ENCODE results near the gene GET4. TPM values are rescaled to one million over a fixed set of nuclear protein-coding genes. Genes with fewer than 3 reads are reported as not detected.
A peak's percentile ranks its signal among the peaks of the same experiment; 100 is the strongest.

The GET4 gene, protein sequence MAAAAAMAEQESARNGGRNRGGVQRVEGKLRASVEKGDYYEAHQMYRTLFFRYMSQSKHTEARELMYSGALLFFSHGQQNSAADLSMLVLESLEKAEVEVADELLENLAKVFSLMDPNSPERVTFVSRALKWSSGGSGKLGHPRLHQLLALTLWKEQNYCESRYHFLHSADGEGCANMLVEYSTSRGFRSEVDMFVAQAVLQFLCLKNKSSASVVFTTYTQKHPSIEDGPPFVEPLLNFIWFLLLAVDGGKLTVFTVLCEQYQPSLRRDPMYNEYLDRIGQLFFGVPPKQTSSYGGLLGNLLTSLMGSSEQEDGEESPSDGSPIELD
- 10 to 100 TPM; 14.7 to 25.0 (median 20.4) TPM for total RNA-seq
- 10 to 100 TPM; 32.8 to 38.6 TPM for polyA plus RNA-seq
- long read RNA-seq, donor 1, full-length matches to known transcripts, result 66 of 82 reads
- long read RNA-seq, donor 1, partial matches to known transcripts, result 9 of 82 reads
- long read RNA-seq, donor 1, other reads (novel, unspliced or antisense), result 7 of 82 reads
- long read RNA-seq, donor 2, full-length matches to known transcripts, result 70 of 80 reads
- long read RNA-seq, donor 2, partial matches to known transcripts, result 6 of 80 reads
- long read RNA-seq, donor 2, other reads (novel, unspliced or antisense), result 4 of 80 reads
- long read RNA-seq, donor 3, full-length matches to known transcripts, result 102 of 114 reads
- long read RNA-seq, donor 3, partial matches to known transcripts, result 0 of 114 reads
- long read RNA-seq, donor 3, other reads (novel, unspliced or antisense), result 12 of 114 reads

DNA sequence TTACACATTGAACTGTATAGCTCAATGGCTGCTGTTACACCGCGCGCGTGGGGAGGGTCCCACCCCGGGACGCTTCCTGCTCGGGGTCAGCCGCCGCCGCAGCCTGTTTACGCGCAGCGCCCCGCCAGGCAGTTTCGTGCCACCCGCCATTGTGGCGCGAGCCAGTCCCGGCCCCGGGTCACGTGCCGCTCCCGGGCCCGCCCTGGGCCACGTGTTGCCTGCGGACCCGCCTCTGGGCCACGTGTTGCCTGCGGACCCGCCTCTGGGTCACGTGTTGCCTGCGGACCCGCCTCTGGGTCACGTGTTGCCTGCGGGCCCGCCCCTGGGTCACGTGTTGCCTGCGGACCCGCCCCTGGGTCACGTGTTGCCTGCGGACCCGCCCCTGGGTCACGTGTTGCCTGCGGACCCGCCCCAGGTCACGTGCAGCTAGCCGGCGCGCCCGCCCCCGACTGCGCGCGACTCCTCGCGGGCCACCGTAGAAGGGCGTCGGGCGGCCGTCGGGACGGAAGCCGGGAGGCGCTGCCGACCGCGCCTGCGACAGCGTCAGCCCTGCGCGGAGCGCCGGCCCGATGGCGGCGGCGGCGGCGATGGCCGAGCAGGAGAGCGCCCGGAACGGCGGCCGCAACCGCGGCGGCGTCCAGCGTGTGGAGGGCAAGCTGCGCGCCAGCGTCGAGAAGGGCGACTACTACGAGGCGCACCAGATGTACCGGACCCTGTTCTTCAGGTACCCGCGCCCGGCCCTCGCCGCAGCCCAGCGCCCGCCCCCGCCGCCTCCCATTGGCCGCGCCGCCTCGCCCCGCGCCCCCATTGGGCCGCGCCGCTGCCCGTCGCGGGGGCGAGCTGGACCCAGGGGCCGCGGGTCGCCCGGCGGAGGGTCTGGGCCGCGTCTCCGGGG lies at the start of gene GET4:
Gene GET4 (plus strand): TSS at position 478 of the 895 bp plus-strand sequence. CDS start 92 bp downstream, at position 570.
- Histone ChIP-seq H3K36me3 (peaks cover 0 to 56% (median 20%) of the 10 kb centered on the region in 9 donors), H3K4me1 (peaks cover 10 to 74% (median 53%) of the 10 kb centered on the region in 9 donors), H3K27ac (peak within 1 kb of the TSS; percentile 55 to 94 (median 90)), H3K9me3 (no peaks in the 10 kb centered on the region), H3K27me3 (no peaks in the 10 kb centered on the region), H3K4me3 (peak within 1 kb of the TSS; percentile 78 to 97 (median 84))
- 0 to 1% methylated on average over 86 to 129 of the region's 129 CpGs for WGBS, 2 donors
- TF ChIP-seq, protein P1, sequence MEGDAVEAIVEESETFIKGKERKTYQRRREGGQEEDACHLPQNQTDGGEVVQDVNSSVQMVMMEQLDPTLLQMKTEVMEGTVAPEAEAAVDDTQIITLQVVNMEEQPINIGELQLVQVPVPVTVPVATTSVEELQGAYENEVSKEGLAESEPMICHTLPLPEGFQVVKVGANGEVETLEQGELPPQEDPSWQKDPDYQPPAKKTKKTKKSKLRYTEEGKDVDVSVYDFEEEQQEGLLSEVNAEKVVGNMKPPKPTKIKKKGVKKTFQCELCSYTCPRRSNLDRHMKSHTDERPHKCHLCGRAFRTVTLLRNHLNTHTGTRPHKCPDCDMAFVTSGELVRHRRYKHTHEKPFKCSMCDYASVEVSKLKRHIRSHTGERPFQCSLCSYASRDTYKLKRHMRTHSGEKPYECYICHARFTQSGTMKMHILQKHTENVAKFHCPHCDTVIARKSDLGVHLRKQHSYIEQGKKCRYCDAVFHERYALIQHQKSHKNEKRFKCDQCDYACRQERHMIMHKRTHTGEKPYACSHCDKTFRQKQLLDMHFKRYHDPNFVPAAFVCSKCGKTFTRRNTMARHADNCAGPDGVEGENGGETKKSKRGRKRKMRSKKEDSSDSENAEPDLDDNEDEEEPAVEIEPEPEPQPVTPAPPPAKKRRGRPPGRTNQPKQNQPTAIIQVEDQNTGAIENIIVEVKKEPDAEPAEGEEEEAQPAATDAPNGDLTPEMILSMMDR (IDR thresholded peaks at IDR 0.05), result peak in 7 of 9 donors; percentile 17 to 61 (median 39)
- DNase-seq (peak; percentile 95 to 97), ATAC-seq (peak; percentile 80 to 89 (median 84))
- intact Hi-C loops (cut with DNase I), result loop anchor here in 2 of 10 donors (2.0 to 10.0 kb wide), 3 partner anchors 52 to 552 kb away; no protein-coding TSS in a partner anchor

DNA sequence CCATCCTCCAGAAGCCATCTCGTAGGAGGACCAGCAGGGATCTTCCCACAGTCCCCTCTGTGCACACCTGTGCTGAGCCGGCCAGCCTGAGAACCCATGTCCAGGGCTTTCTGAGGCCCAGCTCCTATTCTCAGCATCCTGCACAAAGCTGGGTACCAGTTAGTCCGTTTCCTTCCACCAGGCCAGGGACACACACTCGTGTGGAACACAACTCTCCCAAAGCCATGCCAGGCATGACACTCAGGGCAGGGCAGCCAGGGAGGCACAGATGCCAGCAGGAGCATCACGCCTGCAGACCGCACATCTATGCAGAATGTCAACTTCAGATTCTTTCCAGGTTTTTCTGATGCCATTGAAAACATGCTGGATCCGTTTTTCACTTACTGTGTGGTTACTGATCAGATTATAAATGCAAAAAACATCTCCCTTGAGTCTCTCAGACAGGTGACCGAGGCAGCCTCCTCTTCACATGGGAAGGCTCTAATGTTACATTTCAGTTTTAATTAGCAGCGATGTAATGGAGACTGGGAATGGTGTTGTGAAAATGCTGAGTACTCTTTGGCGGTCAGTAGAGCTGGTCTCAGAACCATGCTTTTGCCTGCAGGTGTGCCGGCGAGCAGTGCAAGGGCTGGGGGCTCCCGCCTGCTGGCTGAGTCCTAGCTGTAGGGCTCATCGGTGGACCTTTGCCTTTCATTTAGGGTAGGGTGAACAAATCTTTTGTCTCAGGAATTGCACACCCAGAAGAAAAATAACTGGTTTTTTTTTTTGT lies 47.4 kb upstream of the GET4 start:
- WGBS, 2 donors, result 81 to 84% methylated on average over 14 of the region's 14 CpGs

DNA sequence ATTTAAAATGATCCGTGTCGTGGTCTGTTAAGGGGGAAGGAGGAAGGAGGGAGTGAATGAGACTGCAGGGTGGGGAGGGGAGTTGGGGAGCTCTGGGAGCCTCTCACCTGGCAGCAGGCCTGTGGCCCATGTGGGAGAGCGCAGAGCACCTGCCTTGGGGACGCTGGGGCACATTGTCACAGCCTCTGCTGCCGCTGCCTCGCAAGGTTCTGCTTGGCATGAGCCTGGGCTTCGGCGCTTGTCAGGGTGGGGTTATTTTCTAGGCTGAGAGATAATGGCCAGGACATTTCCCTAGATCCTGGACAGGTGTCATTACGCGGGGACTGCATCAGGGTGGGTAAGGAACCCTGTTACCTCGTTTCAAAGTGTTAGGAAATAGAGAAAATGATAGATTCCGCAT lies 46.3 kb upstream of the GET4 start:
- DNase-seq, result no peak
- Histone ChIP-seq H3K4me1 (peaks cover 38 to 100% (median 79%) of the 10 kb centered on the region in 9 donors), H3K9me3 (no peaks in the 10 kb centered on the region), H3K27ac (peak overlapping the region; percentile 78 to 97 (median 92)), H3K27me3 (no peaks in the 10 kb centered on the region), H3K4me3 (no peak overlapping the region), H3K36me3 (peaks cover 0 to 22% (median 0%) of the 10 kb centered on the region in 9 donors)
- intact Hi-C loops (cut with DNase I), result loop anchor here in 5 of 10 donors (5.0 to 10.0 kb wide), 4 partner anchors 37 to 45 kb away; no protein-coding TSS in a partner anchor
- peak in 4 of 8 donors; percentile 13 to 26 (median 22) for ATAC-seq
- TF ChIP-seq, protein P1 (IDR thresholded peaks at IDR 0.05), result no peak
- 44 to 47% methylated on average over 12 of the region's 12 CpGs for WGBS, 2 donors

More for the DNA sequence above, 47.4 kb upstream of the GET4 start:
- no peaks in the 10 kb centered on the region for H3K27me3 ChIP-seq
- TF ChIP-seq, protein P1 (IDR thresholded peaks at IDR 0.05), result no peak
- peak overlapping the region in 8 of 10 donors; percentile 11 to 97 (median 92) for H3K27ac ChIP-seq
- no peak overlapping the region for H3K4me3 ChIP-seq
- peaks cover 36 to 100% (median 90%) of the 10 kb centered on the region in 9 donors for H3K4me1 ChIP-seq
- H3K36me3 ChIP-seq, result peaks cover 0 to 13% (median 0%) of the 10 kb centered on the region in 9 donors
- DNase-seq, result no peak
- intact Hi-C loops (cut with DNase I), result loop anchor here in 1 of 10 donors (10.0 kb wide), 1 partner anchor 46 kb away; the partner anchor contains the start of gene GET4
- no peaks in the 10 kb centered on the region for H3K9me3 ChIP-seq
- no peak for ATAC-seq
